ENCODE data around the gene SPDYE16. TPM values are rescaled to one million over a fixed set of nuclear protein-coding genes. Genes with fewer than 3 reads are reported as not detected.
"Not testable (repeated sequence)": the region's sequence is repeated elsewhere in the genome, so short reads cannot be mapped to it uniquely, and the experiment has no call there.

The SPDYE16 gene
- total RNA-seq, 1 donor from 2014 or later, result 0.59 TPM

DNA sequence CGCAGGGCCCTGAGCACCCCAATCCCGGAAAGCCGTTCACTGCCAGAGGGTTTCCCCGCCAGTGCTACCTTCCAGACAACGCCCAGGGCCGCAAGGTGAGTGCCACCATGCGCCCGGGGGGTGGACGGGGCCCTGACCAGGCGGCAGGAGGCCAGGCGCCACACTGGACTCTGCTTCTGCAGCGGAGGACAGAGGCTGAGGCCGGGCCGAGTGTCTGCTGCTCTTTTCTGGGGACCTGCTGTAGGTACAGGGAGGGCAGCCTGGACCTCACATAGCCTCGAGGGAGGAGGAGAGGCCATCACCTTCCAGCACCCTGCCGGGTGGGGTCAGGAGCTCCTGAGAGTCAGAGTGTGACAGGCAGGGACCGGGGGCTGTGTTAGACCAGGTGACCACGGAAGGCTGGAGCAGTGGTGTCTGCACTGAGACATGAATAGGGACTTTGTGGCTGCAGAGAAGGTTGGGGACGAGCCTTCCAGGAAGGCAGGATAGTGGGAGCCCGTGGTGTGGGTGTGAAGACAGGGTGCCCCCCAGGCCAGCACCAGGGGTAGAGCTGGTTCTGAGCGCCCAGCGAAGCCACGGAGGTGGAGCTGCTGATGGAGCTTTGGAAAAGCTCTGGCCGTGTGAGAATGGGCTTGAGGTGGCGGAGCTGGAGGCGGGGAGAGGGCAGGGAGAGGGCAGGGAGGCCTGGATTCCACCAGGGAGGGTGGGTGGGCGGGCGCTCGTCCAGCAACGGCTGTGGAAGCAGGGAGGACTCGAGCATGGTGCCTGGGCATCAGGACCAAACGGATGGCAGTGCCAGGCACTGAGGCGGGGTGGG lies 38.5 kb downstream of the SPDYE16 start:
- intact Hi-C loops (cut with micrococcal nuclease), result not testable (repeated sequence)

DNA sequence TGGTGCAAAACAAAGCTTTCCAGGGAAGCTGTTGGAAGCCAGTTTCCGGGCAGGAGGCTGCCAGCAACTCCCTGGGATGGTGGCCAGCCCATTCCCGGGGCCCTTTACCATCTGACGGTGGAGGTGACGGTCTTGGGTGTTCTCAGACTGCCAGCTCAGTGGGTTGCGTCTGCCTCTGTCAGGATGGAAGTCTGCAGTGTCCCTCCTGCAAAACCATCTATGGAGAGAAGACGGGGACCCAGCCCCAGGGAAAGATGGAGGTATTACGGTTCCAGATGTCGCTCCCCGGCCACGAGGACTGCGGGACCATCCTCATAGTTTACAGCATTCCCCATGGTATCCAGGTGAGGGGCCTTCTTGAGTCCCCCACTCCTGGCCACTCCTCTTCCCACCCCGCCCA lies 39.9 kb downstream of the SPDYE16 start:
- intact Hi-C loops (cut with micrococcal nuclease), result not testable (repeated sequence)

DNA sequence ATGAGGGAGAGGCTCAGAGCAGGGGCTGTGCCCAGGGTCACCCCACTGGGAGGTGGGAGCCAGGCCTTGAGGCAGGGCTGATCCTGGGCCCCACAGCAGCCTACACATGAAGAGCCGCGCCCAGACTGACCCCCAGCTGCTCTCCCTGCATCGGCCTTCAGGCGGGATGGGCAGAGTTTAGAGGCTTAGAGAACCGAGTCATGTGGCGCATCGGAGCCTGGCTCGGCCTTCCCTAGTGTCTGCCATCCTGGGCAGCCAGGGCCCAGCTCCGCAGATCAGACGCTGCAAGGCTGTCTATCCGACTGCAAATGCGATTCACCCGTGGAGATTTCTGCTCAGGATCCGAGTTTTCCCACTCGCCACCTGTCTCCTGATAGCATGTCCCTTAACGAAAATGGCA lies 40.3 kb downstream of the SPDYE16 start:
- intact Hi-C loops (cut with micrococcal nuclease), result not testable (repeated sequence)

- intact Hi-C loops (cut with micrococcal nuclease), result not testable (repeated sequence)
Measured at GRCh38 chr7:76502224-76502623, 40.9 kb downstream of the SPDYE16 start.

DNA sequence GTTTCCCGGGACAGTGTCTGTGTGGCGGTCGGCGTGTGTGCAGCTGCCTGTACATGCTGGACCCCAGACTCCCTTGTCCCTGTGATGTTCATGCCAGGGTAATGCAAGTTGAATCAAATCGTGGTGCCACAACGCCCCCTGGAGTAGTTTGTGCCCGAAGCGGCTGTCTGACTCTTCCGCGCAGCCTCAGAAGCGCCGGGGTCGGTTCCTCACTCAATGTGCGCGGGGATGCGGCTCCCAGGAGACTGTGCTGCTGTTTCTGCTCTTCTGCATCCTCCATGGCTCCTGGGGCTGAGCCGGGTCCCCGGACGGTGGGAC lies 43.2 kb downstream of the SPDYE16 start:
- intact Hi-C loops (cut with micrococcal nuclease), result not testable (repeated sequence)

DNA sequence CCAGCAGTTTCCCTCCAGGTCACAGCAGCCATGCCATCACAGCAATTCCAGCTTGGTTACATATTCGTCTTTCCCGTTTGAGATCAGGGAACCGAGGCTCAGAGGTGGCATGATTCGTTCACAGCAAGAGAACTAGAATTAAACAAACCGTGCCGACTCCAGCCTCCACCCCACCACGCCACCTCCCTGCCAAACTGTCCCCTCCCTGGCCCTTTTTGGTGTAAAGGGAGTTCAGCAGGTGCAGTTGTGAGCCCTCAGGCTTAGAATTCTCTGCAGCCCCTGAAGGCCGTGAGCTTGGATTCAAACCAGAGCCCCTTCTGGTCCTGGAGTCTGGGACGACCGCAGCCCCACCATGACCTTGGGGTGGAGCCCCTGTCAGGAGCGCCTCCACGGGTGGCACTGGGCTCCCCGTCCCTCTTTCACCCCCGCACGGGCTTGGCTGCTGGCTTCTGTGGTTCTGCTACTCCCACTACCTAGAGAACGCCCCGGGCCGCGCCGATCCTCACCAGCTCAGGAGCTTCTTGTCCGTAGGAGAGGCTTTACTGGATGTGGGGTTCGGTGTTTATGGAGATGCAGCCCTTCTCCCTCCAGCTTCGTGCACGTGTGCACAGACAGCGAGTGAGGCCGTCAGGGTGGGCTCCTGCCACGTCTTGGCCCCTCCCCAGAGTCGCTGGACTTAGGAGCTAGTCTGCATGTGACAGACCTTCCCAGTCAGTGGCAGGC lies 43.7 kb downstream of the SPDYE16 start:
- intact Hi-C loops (cut with micrococcal nuclease), result not testable (repeated sequence)

GRCh38 chr7:76498583-76499200 lies 44.4 kb downstream of the SPDYE16 start:
- intact Hi-C loops (cut with micrococcal nuclease), result not testable (repeated sequence)

GRCh38 chr7:76497918-76498582 lies 45.0 kb downstream of the SPDYE16 start:
- intact Hi-C loops (cut with micrococcal nuclease), result not testable (repeated sequence)

DNA sequence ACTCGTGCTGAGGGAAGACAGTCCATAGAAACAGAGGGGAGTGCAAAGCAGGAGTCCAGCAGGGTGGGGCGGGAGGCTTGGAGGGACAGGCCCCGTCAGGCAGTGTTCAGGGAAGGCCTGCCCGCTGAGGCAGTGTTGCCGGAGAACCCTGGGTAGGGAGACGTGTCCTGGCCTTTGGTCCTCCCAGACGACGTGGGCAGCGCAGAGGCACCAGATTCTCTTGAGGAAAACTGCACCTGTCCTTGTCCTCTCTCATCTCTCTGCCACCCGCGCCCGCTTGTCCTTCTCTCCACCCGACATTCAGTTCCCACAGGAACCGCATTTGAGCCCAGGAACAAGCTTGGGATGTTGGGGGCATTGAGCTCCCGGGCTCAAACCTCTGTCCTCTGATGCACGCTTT lies 47.4 kb downstream of the SPDYE16 start:
- intact Hi-C loops (cut with micrococcal nuclease), result not testable (repeated sequence)

- intact Hi-C loops (cut with micrococcal nuclease), result not testable (repeated sequence)
Measured at GRCh38 chr7:76492139-76492538, 51.0 kb downstream of the SPDYE16 start.

GRCh38 chr7:76487969-76488368 lies 55.1 kb downstream of the SPDYE16 start:
- intact Hi-C loops (cut with micrococcal nuclease), result not testable (repeated sequence)

DNA sequence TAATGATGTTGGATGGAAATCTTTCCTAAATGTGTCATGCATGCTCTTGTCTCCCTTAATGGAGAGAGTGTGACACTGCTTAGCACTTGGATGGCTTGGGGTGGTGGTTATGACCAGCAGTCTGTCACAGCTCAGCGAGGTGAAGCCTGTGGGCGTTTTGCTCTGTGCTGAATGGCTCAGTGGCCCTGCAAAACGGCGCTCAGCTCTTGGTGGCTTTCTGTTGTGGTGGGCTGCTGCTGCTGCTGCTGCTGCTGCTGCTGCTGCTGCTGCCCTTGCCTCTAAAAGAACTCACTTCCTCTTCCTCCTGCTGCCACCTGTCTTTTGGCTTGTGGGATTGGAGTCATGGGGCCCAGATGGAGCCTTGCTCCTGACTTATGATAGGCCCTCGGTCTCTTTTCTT lies 56.5 kb downstream of the SPDYE16 start:
- intact Hi-C loops (cut with micrococcal nuclease), result not testable (repeated sequence)

GRCh38 chr7:76485822-76486610 lies 57.1 kb downstream of the SPDYE16 start:
- intact Hi-C loops (cut with micrococcal nuclease), result not testable (repeated sequence)

DNA sequence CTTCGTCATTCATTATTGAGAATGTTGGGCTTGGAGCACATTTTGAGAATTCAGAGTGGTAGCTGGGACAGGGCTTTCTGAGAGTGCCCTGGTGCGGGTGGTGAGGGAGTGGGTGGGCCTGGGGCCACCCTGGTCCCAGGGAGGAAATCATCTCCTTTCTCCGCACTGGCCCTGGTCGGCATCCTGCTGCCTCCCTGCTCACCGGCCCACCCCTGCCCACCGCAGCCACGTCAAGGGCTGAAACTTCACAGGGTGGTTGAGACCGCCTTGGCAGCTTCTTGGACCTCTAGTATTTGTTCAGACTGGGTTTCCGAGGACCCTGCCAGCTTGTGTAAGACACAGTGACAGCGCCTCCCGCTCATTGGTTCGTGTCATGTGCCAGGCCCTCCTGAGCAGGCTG lies 58.6 kb downstream of the SPDYE16 start:
- intact Hi-C loops (cut with micrococcal nuclease), result not testable (repeated sequence)

DNA sequence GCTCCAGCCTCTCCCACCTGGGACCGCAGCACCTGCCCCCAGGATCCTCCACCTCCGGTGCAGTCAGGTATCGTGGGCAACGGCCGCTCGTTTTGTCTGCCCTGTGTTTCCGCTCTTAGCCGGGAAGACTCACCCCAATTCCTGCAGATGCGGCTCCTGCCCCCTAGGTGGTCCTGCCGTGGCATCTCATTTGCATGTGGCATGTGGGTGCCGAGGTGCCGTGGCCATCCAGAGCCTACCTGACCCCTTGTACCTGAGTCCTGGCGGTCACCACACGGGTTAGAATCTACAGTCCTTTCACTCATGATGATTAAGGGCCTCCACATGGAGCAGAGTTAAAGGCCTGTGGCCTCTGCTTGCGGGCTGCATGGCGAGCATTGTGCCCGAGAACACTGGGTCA lies 60.0 kb downstream of the SPDYE16 start:
- intact Hi-C loops (cut with micrococcal nuclease), result not testable (repeated sequence)

- intact Hi-C loops (cut with micrococcal nuclease), result not testable (repeated sequence)
Measured at GRCh38 chr7:76482660-76483059, 60.4 kb downstream of the SPDYE16 start.

Other genes starting within 250 kb of the SPDYE16 start
- 57.9 and 59.2 TPM in 2 replicates for gene HSPB1, start 240.6 kb downstream of the SPDYE16 start, total RNA-seq
- gene YWHAG, start 184.3 kb downstream of the SPDYE16 start, total RNA-seq, result 104 and 106 TPM in 2 replicates
- 0.48 and 0.50 TPM in 2 replicates for gene SSC4D, start 133.6 kb downstream of the SPDYE16 start, total RNA-seq
- gene ZP3, start 118.3 kb downstream of the SPDYE16 start, total RNA-seq, result 3.3 and 4.5 TPM in 2 replicates
- 29.2 and 29.6 TPM in 2 replicates for gene DTX2, start 81.6 kb downstream of the SPDYE16 start, total RNA-seq
- gene UPK3B, start 32.7 kb downstream of the SPDYE16 start, total RNA-seq, result 1.1 and 1.2 TPM in 2 replicates
- gene POMZP3, start 84.0 kb upstream of the SPDYE16 start, total RNA-seq, result 6.2 and 7.8 TPM in 2 replicates

All from T-helper 2 cell treated with Interferon-gamma antibody and Interleukin-4, amounts not matched to agents 100 ng/mL and 5 ng/mL, for 36 hours (primary cell).